Inflammatory macrophage (primary cell): ENCODE results near the gene SCN3B.

ENCODE experiments used
- DNase-seq, 2 donors: peaks; one replicate each; pipeline ENCODE4 v3.0.0-alpha.2; 2020 to 2022
- total RNA-seq, 18 experiments: gene quantifications; one replicate each; lab custom pipeline; 2026; ENCODE audit warnings: mixed read lengths in 6 of 18, inconsistent platforms in 2 of 18; lab: John Stamatoyannopoulos, UW

The SCN3B gene, protein sequence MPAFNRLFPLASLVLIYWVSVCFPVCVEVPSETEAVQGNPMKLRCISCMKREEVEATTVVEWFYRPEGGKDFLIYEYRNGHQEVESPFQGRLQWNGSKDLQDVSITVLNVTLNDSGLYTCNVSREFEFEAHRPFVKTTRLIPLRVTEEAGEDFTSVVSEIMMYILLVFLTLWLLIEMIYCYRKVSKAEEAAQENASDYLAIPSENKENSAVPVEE
- total RNA-seq: 0 to 0.16 (median 0.04) reads per million in 18 experiments

DNA sequence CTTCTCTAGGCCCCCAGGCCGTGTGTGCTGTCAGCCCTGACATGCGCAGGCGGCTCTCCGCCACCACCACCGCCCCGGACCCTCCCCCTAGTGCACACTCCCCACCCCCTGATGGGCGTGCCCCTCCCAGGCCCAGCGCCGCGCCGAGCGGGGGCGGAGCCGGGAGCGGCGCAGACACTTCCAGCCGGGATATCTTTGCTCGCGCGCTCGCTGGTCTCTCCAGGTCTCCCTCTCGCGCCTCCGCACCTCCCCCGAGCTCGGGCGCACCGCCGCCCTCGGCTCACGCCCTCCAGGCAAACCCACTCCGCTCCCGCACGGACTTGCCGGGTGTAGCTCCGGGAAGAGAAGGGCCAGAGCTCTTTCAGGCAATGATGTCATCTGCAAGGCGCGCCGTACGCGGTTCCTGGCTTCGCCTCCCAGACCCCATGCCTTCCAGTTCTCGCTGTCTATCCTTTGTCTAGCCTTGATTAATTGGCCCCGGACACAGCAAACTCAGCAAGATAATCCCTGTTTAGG lies at the start of gene SCN3B:
Gene SCN3B, minus strand, starts transcription at position 59 of the 516 bp plus-strand sequence. CDS start 823 bp downstream, outside the sequence.
- no peak for DNase-seq

DNA sequence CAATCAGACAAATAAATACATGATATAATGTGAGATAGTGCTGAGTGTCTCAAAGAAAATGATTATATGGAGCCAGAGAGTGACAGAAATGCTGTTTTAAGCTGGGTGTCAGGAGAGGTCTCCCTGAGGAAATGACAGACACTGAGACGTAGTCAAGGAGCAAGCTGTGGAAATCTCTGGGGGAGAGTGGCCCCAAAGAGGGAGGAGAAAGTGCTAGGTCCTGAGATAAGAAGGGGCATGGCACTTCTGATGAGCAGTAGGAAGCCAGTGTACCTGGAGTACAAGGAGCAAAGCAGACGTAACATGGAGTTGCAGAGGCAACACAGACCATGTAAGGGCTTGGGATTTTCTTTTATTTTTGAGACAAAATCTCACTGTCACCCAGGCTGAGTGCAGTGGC lies 48.3 kb upstream of the SCN3B start:
- no peak for DNase-seq

DNA sequence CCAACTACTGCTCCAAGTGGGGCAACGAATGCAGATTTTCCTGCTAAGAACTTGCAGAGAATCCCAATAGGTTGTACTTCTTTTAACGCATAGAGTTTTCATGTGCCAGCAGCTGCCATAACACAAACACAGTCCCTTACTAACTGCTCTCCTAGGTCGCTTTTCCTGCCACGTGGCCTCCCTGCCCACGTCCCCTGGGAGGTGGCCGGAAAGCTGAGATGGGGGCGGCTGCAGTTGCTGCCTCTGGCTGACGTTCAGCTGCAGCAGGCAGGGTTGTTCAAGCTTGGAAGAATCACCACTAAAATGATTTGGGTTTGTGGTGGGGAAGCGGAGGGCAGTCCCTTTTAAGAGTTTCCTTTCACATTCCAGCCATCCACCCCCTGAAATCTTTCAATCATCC lies 47.7 kb upstream of the SCN3B start:
- DNase-seq: no peak

DNA sequence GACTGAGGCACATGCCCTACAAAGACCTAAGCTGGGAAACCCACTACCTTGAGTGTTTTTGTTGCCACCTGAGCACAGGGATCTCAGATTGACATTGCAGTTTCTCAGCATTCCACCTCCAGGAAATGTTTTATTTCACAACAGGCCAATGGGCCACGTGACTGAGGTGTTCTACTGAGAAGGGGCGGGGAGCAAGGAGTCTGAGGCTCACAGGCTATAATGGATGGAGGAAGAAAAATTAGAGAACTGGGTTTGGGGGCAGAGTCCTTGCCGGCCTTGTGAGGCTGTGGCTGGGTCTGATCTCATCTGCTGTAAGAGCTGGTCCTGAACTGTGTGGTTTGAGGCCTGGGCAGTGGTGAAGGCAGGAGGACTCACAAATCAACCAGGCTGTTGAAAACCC lies 46.3 kb upstream of the SCN3B start:
- DNase-seq: peak in 1 of 2 donors; percentile 4

DNA sequence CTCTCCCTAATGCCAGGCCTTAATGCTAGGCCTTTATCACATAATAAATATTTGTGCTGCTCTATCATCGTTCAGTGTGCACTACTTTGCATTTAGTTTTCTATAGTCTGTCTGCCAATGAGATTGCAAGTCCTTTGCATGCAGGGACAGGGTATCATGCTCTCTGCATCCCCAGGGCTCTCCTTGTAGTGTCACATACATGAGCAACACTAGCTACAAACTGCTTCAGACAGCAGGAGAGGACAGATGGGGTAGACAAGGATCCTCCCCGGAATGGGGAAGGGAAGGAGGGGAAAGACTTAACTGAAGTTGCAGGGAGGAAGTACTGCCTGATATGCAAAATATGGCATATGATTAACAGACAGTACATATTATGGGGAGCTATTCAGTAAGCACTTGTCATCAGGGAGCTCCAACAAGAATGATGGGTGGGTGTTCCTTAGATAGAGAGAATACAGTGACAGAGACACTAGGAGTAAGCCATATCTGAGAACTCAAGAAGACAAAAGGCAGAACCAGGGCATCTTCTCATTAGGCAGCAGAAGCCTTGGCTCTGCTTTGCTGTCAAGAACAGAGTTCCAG lies 44.2 kb upstream of the SCN3B start:
- DNase-seq: no peak

DNA sequence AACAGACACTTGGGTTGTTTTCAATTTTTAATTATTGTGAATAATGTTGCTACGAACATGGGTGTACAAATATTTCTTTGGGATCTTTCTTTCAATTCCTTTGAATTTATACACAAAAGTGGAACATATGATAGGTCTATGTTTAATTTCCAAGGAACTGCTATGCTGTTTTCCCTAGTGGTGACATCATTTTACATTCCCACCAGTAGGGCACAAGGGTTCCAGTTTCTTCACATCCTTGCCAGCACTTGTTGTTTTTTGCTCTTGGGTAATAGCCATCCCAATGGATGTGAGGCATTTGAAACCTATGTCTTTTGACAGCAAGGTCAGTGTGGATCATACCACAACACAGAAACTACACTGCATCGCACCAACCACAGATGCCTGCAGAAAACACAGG lies 41.8 kb upstream of the SCN3B start:
- DNase-seq: no peak

DNA sequence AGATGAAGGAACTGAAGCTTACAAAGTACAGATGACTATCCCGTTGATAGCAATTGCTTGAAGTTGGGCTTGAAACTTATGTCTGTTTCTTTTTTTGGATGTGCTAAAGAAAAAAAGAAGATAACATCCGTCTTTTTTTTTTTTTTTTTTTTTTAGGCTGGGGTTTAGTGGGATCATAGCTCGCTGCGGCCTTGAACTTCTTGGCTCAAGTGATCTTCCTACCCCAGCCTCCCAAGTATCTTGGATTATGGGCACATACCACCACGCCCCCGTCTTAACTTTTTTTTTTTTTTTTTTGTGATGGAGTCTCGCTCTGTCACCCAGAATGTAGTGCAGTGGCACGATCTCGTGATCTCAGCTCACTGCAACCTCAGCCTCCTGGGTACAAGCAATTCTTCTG lies 40.8 kb upstream of the SCN3B start:
- DNase-seq: no peak

DNA sequence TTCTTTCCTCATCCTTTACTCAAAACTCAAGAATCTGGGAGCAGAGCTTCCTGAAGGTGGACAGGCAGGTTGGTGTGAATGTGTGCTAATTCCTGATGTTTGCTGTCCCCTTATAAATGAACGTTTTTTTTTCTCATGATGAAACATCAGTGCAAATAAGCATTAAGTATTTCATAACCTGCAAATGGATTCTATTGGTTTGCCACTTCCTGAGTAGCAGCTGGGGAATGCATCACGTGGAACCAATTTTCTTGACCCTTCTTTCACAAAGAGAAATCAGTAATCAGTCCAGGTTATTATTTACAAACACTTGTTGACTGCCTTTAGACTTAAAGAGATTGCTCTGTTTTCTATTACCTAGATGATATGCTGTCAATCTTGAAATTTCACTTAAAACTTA lies 40.1 kb upstream of the SCN3B start:
- no peak for DNase-seq

DNA sequence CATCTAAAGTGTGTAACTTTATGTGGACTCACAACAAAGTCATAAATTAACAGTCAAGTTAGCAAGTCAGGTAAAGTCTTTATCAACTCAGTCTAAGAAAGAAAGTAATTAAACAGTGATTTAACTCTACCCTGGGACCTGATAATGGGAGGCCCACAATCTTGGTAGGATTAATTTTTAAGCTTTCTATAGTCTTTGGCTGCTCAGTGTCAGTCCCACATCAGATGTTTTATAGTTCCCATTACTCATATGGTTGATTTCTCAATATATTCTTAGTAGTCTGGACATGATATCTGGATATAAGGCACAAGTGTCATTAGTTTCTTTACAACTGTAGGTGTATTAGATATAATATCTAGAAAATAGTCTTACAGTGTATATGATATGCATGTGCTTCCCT lies 38.5 kb upstream of the SCN3B start:
- DNase-seq: no peak

DNA sequence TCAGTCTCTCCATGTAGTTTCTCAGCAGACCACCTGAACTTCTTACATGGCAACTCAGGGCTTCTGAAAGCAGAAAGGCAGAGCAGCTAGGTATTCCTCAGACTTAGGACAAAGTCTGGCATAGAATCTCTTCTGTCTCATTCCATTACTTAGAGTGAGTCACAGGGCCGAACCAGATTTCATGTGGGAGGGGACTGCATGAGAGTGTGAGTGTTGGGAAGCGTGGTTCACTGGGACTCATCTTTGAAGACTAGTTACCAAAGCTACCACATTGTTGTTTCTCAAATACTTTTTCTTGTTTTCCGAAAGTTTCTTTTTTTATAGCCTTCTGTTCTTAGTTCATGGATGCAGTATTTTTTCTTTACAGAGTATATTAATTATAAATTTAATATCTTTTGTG lies 36.1 kb upstream of the SCN3B start:
- no peak for DNase-seq

DNA sequence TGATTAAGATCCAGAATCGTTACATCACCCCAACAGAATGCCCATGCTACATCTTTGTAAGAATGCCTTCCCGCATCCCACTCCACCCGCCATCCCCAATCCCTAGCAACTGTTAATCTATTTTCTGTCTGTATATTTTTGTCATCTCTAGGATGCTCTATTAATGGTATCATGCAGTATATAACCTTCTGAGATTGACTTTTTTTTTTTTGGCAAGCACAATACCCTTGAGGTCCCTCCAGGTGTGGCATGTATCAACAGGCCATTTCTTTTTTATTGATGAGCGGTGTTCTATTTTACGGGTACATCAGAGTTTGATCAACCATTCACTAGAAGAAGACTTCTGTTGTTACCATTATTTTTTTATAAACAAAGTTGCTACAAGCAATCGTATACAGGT lies 30.2 kb upstream of the SCN3B start:
- DNase-seq: no peak

DNA sequence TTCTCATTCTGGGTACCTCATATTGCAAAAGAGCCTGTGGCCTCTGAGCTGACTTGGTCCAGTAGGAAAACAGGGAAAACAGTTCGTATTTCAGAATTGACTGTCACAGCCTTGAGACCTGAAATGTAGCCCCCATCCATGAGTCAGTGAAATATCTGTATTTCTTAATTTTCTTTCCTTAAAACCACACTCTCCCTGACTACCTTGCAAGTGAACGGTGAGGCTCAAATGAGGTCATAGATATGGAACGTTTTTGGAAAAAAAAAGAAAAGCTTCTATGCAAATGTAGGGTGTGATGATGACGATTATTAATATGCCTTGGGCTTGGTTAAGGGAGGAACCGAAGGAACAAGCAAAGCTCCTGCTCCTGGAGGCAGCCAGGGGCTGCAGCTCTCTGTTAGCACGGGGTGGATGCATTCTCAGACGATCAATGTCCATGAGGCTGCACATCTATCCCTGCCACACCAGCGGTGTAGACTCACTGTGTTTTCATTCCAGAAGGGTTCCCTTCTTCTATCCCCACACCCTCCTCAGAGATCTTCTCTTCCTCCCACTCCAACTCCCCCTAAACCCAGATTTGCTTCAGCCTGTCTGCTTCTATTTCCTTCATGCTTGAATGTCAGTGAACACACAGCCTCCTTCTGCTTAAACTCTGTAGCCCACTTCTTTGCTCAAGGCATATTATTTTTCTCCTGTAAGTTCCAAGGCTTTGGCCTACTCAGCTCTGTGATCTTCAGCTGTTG lies 29.2 kb upstream of the SCN3B start:
- no peak for DNase-seq

DNA sequence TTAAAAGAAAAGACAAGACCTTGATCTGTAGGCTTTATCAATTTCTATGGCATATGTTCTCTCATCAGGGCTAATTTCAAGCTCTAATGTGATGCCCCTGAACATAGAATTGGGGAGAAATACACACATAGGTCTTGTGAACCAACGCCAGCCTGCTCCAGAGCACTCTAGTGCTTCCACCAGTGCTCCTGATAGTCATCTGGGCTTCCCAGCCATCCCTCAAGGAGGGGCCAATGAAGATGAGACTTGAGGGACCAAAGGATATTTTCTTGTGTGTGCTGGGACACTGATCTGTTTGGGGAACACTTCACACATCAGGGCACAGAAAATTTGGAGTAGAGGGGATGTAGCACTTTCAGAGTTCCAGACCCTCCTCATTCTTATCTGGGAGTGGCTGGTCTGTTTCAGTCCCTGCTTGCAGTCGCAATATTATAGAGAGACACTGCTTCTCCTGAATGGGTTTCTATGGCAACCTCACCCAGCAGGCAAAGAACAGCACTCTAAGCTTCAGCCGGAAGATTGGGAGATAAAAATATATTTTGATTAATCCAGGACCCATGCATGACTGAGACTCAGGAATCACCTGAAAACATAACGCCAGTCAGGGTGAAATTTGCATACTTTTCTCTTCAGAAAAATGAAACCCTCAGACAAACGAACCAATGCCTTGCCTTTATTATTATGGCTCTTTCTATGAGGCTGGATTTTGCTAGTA lies 28.4 kb upstream of the SCN3B start:
- DNase-seq: no peak

DNA sequence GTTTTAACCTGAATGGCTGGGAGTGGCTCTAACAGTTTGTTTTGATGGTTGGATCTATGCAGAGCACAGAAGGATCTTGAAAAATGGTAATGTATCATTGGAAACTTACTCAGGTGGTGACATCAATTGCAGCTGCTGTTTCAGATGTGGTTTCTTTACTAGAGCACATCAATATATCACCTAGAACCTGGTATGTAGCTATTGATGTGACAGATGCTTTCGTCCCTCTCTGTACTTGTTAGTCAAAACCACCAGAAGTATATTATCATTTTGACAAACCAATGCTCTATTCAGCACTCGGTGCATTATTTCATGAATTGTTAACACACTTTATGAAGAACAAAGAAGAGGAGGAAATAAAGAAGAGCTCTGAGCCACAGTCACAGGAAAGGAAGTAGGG lies 26.6 kb upstream of the SCN3B start:
- no peak for DNase-seq

DNA sequence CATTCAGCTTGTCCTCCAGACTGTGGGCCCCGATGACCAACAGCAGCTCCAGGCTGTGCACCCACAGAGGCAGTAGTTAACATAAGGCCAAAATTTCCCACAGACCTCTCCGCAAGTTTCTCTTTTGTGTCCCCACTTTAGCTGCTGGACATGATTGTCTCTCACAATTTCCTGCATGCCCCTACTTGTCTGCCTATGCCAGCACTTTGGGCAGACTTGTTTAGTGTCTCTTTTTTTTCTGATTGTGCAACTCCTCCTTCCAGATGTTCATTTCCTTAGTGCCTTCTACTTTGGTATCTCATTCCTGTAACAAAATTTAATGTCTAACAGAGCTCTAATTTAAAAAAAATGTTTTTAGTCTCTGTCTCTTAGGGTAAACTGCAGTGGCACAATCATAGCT lies 23.8 kb upstream of the SCN3B start:
- DNase-seq: no peak

DNA sequence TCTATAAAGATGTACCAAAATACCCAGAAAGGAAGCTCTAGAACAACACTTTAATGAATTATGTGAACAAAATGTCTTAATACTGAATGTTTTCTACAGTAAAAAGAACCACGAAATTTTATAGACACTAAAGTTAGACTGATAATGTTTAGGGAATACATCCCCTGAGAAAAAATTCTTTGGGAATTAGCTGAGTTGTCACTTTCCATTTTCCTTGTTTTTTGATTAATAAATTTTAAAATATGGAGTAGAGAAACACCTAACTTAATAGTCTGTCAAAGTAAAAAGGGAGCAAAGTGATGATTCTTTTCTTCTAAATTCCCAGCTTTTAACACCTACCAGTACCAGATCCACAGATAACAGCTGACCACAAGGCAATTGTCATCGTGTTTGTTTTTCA lies 23.1 kb upstream of the SCN3B start:
- no peak for DNase-seq

DNA sequence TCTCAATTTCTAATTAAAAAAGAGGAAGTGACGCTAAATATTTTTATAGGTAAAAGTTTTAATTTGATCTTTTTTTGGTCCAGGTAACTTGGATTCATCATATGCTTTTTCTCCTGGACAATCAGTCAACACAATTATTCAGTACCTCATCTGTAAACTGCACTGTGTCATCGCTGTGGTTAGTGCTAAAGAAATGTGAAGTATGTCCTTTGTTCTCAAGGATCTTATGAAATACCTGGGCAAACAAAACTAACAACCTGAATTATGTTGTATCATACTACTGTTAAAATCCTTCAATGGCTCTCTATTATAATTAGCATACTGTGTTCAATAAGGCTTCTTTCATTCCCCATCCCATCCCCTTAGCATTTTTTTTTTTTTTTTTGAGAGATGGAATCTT lies 19.9 kb upstream of the SCN3B start:
- DNase-seq: no peak

DNA sequence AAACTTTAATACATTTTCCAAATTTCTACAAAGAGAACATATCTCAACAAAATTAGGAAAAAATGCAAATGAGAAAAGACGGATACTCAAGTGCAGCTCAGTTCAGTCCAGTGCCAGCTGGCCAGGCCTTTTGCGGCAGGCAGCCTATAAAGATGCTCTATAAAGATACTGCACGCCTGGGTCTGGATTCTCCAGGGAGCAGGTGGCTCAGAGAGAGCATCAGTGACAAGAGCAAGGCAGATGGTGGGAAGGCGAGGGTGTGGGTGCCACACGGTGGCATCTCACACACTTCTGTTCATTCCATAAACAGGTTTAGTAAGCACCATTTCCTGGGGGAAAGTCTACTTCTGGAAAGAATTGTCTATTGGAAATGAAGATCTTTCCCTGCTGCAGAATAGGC lies 18.1 kb upstream of the SCN3B start:
- no peak for DNase-seq

DNA sequence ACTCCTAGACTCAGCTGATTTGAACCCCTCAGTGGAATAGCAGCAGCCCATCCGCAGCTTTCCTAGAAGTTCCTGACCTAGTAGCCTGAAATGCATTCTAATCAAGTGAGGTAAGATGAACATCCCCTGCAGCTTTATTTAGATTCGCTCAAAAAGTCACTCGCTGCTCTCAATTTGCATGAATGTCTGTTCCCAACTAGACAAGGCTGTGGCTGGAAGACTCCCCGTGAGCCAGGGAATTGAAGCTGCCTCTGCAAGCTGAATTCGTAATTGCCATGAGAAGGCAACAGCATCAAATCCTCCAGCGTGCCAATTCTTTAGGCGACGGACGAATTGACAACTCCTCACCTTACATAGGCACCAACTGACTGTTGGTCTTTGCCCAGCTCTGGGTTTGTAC lies 17.1 kb upstream of the SCN3B start:
- no peak for DNase-seq

DNA sequence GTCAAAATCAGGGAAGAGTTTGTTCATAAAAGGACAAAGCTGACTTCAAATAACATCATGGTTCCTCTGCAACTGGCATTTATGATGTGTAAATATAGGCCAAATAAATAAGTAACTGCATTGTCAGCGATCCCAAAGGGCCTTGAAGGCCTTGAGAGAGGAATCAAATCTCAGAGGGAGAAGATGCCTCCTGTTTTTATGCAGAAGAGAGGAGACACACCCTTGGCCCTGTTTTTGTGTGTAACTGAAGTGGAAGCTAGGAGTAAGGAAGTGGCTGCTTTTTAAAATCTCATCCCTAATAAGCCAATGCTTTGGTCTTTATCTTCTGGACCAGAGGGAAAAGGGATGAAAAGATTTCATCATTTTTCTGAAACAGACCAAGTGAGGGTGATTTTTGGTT lies 15.7 kb upstream of the SCN3B start:
- DNase-seq: no peak

DNA sequence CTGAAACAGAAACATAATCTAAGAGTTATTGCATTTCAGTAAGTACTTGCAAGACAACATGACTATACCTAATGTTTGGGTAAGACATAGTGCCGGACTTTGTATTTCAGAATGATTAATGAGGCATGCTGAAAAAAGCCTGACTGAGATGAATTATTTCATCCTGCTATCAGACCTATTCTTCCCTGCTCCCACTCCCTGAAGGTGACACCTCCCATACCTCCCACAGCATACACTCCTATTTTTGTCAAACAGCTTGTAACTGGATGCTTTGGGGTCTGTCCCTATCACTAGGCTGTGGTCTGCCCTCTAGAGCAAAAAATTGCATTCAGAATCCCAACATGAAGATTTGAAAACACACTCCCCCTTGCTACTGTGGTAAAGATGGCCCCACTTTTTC lies 10.9 kb upstream of the SCN3B start:
- no peak for DNase-seq

DNA sequence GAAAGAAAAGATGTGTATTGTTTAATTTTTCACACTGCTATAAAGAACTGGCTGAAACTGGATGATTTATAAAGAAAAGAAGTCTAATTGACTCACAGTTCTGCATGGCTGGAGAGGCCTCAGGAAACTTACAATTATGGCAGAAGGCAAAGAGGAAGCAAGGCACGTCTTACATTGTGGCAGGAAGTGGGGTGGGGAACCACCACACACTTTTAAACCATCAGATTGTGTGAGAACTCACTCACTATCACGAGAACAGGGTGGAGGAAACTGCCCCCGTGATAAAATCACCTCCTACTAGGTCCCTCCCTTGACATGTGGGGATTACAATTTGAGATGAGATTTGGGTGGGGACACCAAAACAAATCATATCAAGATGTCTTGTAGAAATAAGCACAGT lies 5.5 kb upstream of the SCN3B start:
- DNase-seq: peak; percentile 10 to 17

DNA sequence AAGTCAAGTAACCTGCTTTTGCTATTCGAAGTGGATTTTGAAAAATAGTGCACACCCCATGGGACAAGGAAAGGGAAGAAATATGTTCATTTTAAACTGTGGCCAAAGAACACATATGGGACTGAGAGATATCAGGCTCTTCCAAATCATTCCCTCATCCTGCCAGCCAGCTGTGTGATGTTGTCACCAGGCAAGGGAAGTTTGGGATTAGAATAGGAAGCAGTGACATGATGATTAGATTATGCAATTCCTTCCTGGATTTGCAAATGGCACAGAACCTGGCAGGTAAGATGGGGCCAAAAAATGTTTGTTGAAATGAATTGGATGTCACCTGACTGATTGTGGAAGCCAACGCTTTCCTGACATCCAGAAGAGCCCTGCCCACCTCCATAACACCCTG lies 4.9 kb upstream of the SCN3B start:
- DNase-seq: no peak
